ENCODE data around the gene IFRD1. TPM values are rescaled to one million over a fixed set of nuclear protein-coding genes. Genes with fewer than 3 reads are reported as not detected.

IFRD1 gene
- polyA plus RNA-seq, 1 of the 3 experiments (the other 2 are of a cell fraction) = 31.0 TPM

- POLR2A ChIA-PET = interaction anchor here (3.9 kb wide), 1 partner anchor 12 kb away, joined by 26 read pairs; the partner anchor contains the start of gene IFRD1
- Histone ChIP-seq H2AFZ (ENCODE audit: low read depth) (no peak overlapping the region), H3K4me2 (no peak overlapping the region), H4K20me1 (ENCODE audit: insufficient read depth) (peaks cover 12% of the 10 kb centered on the region; the same call in 1 of the 2 replicates), H3K4me1 (ENCODE audit: control insufficient read depth in 1 of 2, insufficient read depth in 2 of 2, low read depth in 1 of 2, low read length in 1 of 2) (peaks cover 0 to 2% of the 10 kb centered on the region in 2 experiments; a peak in 2 of 4 replicates), H3K4me3 (ENCODE audit: low read depth in 2 of 2, low read length in 1 of 2) (no peak overlapping the region), H3K9ac (no peak overlapping the region), H3K9me2 (no peaks in the 10 kb centered on the region), H3K9me3 (no peaks in the 10 kb centered on the region), H3K79me2 (ENCODE audit: insufficient read depth) (peaks cover 73% of the 10 kb centered on the region), H3K36me3 (replicated peaks in 1 of 2; ENCODE audit: control insufficient read depth in 1 of 2, insufficient read depth in 2 of 2, low read length in 1 of 2) (peaks cover 94 to 98% of the 10 kb centered on the region in 2 experiments), H3K27me3 (ENCODE audit: insufficient read depth) (no peaks in the 10 kb centered on the region), H3K27ac (ENCODE audit: low read depth in 2 of 2, low read length in 1 of 2) (peak overlapping the region in 1 of 2 experiments; percentile 34), H3F3A (replicated peaks; ENCODE audit: insufficient read depth) (peaks cover 24% of the 10 kb centered on the region)
- CTCF ChIA-PET = interaction anchor here (0.8 to 1.0 kb wide), 2 partner anchors 36 to 721 kb away, joined by 3 read pairs; no protein-coding TSS in a partner anchor
- no peak for DNase-seq
- TF ChIP-seq TAF1 (IDR thresholded peaks at IDR 0.05; ENCODE audit: borderline replicate concordance, low read depth, low read length) (no peak), PBX3 (IDR thresholded peaks at IDR 0.05) (peak; percentile 78), JUND (IDR thresholded peaks at IDR 0.05) (no peak), SMC3 (IDR thresholded peaks at IDR 0.05; ENCODE audit: low read depth, low read length) (no peak), RFX5 (IDR thresholded peaks at IDR 0.05; ENCODE audit: low read length) (no peak), MXI1 (IDR thresholded peaks at IDR 0.05; ENCODE audit: low read depth, low read length) (no peak), CTCF (IDR thresholded peaks at IDR 0.05) (no peak), NFIC (IDR thresholded peaks at IDR 0.05; ENCODE audit: borderline replicate concordance) (peak; percentile 84), MAX (IDR thresholded peaks at IDR 0.05; ENCODE audit: low read depth) (no peak), CHD2 (IDR thresholded peaks at IDR 0.05; ENCODE audit: low read length, partially characterized antibody) (no peak), GATA2 (CRISPR knock-in tag; IDR thresholded peaks at IDR 0.05) (no peak), POLR2AphosphoS5 (IDR thresholded peaks at IDR 0.05; ENCODE audit: low read depth, low read length) (peak; percentile 45; the same call in 1 of the 2 replicates)
These were observed 12.0 kb downstream of the IFRD1 start for GRCh38 chr7:112462236-112462635.

- H3K27ac ChIP-seq (ENCODE audit: low read depth in 2 of 2, low read length in 1 of 2) = no peak overlapping the region
- ChIA-PET POLR2A (interaction anchor here (1.2 kb wide), 1 partner anchor 16 kb away, joined by 3 read pairs; no protein-coding TSS in a partner anchor), CTCF (interaction anchor here (1.2 to 1.8 kb wide), 5 partner anchors 8 to 726 kb away, joined by 3 to 11 read pairs (median 4); partner anchors contain the start of gene LSMEM1)
- WGBS (ENCODE audit: low lambda C conversion rate) = 94% methylated on average over 4 of the region's 4 CpGs
- no peaks in the 10 kb centered on the region for H3K27me3 ChIP-seq (ENCODE audit: insufficient read depth)
- no peak overlapping the region for H2AFZ ChIP-seq (ENCODE audit: low read depth)
- TF ChIP-seq YY1 (IDR thresholded peaks at IDR 0.05; ENCODE audit: low read depth) (no peak), FOSL2 (IDR thresholded peaks at IDR 0.05; ENCODE audit: borderline replicate concordance, low read depth) (no peak), IRF3 (IDR thresholded peaks at IDR 0.05; ENCODE audit: low read depth, low read length) (no peak), RCOR1 (IDR thresholded peaks at IDR 0.05; ENCODE audit: low read length) (no peak), REST (IDR thresholded peaks at IDR 0.05; ENCODE audit: low read depth, low read length) (no peak), TEAD4 (IDR thresholded peaks at IDR 0.05; ENCODE audit: borderline replicate concordance, insufficient read depth) (no peak), RXRA (IDR thresholded peaks at IDR 0.05; ENCODE audit: borderline replicate concordance, low read depth) (no peak), JUND (IDR thresholded peaks at IDR 0.05) (no peak), FOXM1 (IDR thresholded peaks at IDR 0.05; ENCODE audit: low read depth) (no peak)
- H3K4me3 ChIP-seq (ENCODE audit: low read depth in 2 of 2, low read length in 1 of 2) = no peak overlapping the region
- DNase-seq = no peak
- peaks cover 6% of the 10 kb centered on the region for H3F3A ChIP-seq (replicated peaks; ENCODE audit: insufficient read depth)
- H3K4me1 ChIP-seq (ENCODE audit: control insufficient read depth in 1 of 2, insufficient read depth in 2 of 2, low read depth in 1 of 2, low read length in 1 of 2) = no peaks in the 10 kb centered on the region; a peak in 1 of 4 replicates
- H3K36me3 ChIP-seq (replicated peaks in 1 of 2; ENCODE audit: control insufficient read depth in 1 of 2, insufficient read depth in 2 of 2, low read length in 1 of 2) = peaks cover 96 to 98% of the 10 kb centered on the region in 2 experiments
- no peaks in the 10 kb centered on the region for H3K9me3 ChIP-seq
- H3K9me2 ChIP-seq = no peaks in the 10 kb centered on the region
- peaks cover 61% of the 10 kb centered on the region for H3K79me2 ChIP-seq (ENCODE audit: insufficient read depth)
- no peak overlapping the region for H3K9ac ChIP-seq
- H4K20me1 ChIP-seq (ENCODE audit: insufficient read depth) = no peaks in the 10 kb centered on the region; the same call in 1 of the 2 replicates
- H3K4me2 ChIP-seq = no peak overlapping the region
These were observed 17.6 kb downstream of the IFRD1 start for GRCh38 chr7:112467867-112468266.
